Activated CD4-positive, alpha-beta T cell treated with anti-CD3 and anti-CD28 coated beads for 36 hours (primary cell): ENCODE data around the gene GFOD2. TPM values are rescaled to one million over a fixed set of nuclear protein-coding genes. Genes with fewer than 3 reads are reported as not detected.
A peak's percentile ranks its signal among the peaks of the same experiment; 100 is the strongest.

Experiments
- ATAC-seq: fragments of 200-7000 bp; cut with Tn5 transposase; one replicate; pipeline ENCODE4 v1.10.0; 2021; ENCODE audit warnings: mild to moderate bottlenecking, moderate library complexity
- CTCF ChIA-PET: fragments of 350-600 bp; sonication (Branson Sonifier 250); formaldehyde crosslinking; loops from one replicate; lab custom pipeline; 2021; ENCODE audit warnings: antibody characterized with exemption; lab: Charles Lee
- POLR2A ChIA-PET: fragments of 350-600 bp; sonication (Branson Sonifier 250); formaldehyde crosslinking; loops from one replicate; lab custom pipeline; 2021; ENCODE audit warnings: antibody characterized with exemption, inconsistent platforms; lab: Charles Lee
- DNase-seq: peaks from one replicate; pipeline ENCODE4 v3.0.0-alpha.2; 2020
- H3K27ac Mint-ChIP-seq: one replicate; pipeline ENCODE4 v1.8.0; 2021; ENCODE audit warnings: mixed read lengths
- H3K27me3 Mint-ChIP-seq: one replicate; pipeline ENCODE4 v1.8.0; 2021; ENCODE audit warnings: mixed read lengths
- H3K36me3 Mint-ChIP-seq: one replicate; pipeline ENCODE4 v1.8.0; 2021; ENCODE audit warnings: low read depth, mixed read lengths
- H3K4me1 Mint-ChIP-seq: one replicate; pipeline ENCODE4 v1.8.0; 2021; ENCODE audit warnings: mixed read lengths
- H3K4me3 Mint-ChIP-seq: one replicate; pipeline ENCODE4 v1.8.0; 2021; ENCODE audit warnings: mild to moderate bottlenecking, moderate library complexity, mixed read lengths
- H3K9me3 Mint-ChIP-seq: one replicate; pipeline ENCODE4 v1.8.0; 2021; ENCODE audit warnings: low read depth, mixed read lengths
- intact Hi-C, 2 experiments: fragments of 100-400 bp; cut with DNase I in 1 of 2; cut with micrococcal nuclease in 1 of 2; formaldehyde crosslinking; loops; one replicate each; pipeline versions ENCODE4 v1.14.2 to v1.15.1; 2022 to 2024; cut with DNase I, micrococcal nuclease
- total RNA-seq, 2 experiments: library from RNA; stranded (reverse); gene quantifications; one replicate each; pipeline ENCODE4 v1.2.3, GENCODE V29; 2021

Gene GFOD2
- total RNA-seq, 2 experiments from 2014 or later = 8.7 to 11.5 TPM

- Mint-ChIP-seq H3K4me3 (peak overlapping the region; percentile 84), H3K9me3 (no peaks in the 10 kb centered on the region), H3K36me3 (peaks cover 25% of the 10 kb centered on the region), H3K27me3 (no peaks in the 10 kb centered on the region), H3K4me1 (peaks cover 12% of the 10 kb centered on the region), H3K27ac (peak overlapping the region; percentile 90)
- POLR2A ChIA-PET = interaction anchor here (0.8 to 1.8 kb wide), 5 partner anchors 11 to 164 kb away, joined by 3 to 7 read pairs (median 3); partner anchors contain the start of genes ACD and ATP6V0D1
- peak; percentile 41 for DNase-seq
- intact Hi-C loops = loop anchor here in 1 of 2 experiments (1.0 to 2.0 kb wide), 2 partner anchors 13 to 83 kb away; partner anchors contain the start of gene CTCF
- CTCF ChIA-PET = interaction anchor here (0.7 to 6.8 kb wide), 22 partner anchors 15 to 634 kb away, joined by 3 to 86 read pairs (median 4); partner anchors contain the start of genes ACD, C16orf86, CTCF and PARD6A
- ATAC-seq = peak; percentile 25
Measured at GRCh38 chr16:67645397-67646121, 73.6 kb downstream of the GFOD2 start.

- peak overlapping the region; percentile 65 for H3K27ac Mint-ChIP-seq
- H3K4me1 Mint-ChIP-seq = peaks cover 12% of the 10 kb centered on the region
- POLR2A ChIA-PET = interaction anchor here (0.9 kb wide), 1 partner anchor 90 kb away, joined by 3 read pairs; no protein-coding TSS in a partner anchor
- intact Hi-C loops = loop anchor here (1.0 to 2.0 kb wide), 6 partner anchors 15 to 163 kb away; partner anchors contain the start of genes ACD (in 1 of the 2), ATP6V0D1 (in 1 of the 2), CTCF (in 1 of the 2) and PARD6A (in 1 of the 2)
- H3K36me3 Mint-ChIP-seq = peaks cover 15% of the 10 kb centered on the region
- ATAC-seq (no peak), DNase-seq (no peak)
- CTCF ChIA-PET = interaction anchor here (0.6 to 6.8 kb wide), 17 partner anchors 16 to 163 kb away, joined by 3 to 86 read pairs (median 4); partner anchors contain the start of genes ACD, ATP6V0D1, C16orf86 and CTCF
- no peaks in the 10 kb centered on the region for H3K27me3 Mint-ChIP-seq
- no peaks in the 10 kb centered on the region for H3K9me3 Mint-ChIP-seq
- peak overlapping the region; percentile 84 for H3K4me3 Mint-ChIP-seq
Measured at GRCh38 chr16:67644038-67644437, 75.1 kb downstream of the GFOD2 start.

DNA sequence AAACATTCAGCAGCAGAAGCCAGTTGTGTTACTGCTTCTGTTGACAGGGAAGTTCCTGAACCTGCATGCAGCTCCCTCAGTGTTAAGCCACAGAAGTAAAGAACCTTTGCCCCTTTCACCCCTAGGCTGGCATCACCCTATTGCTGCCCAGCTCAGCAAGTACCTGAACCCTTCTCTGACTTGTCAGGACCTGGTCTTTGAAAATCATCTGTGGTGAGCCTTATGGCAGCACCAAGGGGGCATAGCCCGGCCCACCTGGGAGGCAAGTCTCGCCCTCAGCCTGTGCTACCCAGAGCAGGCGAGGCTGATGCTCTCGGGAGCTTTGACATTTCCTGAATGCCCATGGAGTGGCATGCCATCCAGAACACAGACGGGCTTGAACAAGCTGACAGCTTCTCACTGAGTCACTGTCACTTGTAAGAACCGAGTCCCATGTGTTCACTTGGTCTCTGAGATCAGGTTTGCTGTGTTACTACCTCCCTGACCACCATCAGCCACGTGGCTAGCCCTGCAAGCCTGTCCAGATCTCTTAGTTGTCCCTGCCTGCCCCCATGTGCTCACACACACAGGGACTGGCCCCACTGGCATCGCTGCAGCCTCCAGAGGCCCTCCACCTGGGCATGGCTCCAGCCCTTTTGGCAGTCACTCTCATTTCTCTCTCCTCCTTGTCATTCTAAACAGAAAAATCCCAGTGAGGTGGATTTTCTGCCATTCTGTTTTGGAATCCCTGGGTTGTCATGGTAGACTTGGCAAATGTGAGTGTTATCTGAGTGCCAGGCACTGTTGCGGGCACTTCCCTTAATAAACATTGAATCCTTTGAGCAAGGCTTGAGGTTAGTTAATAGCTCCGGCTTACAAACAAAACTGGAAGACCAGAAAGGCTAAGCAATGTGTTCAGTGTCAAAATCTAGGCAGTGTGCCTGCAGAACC, 77.1 kb downstream of the GFOD2 start:
- Mint-ChIP-seq H3K4me3 (no peak overlapping the region), H3K4me1 (peaks cover 12% of the 10 kb centered on the region), H3K36me3 (peaks cover 11% of the 10 kb centered on the region), H3K27ac (no peak overlapping the region), H3K9me3 (no peaks in the 10 kb centered on the region), H3K27me3 (no peaks in the 10 kb centered on the region)
- POLR2A ChIA-PET = no interaction called here
- intact Hi-C loops = loop anchor here in 1 of 2 experiments (2.0 kb wide), 1 partner anchor 23 kb away; no protein-coding TSS in a partner anchor
- no peak for ATAC-seq
- DNase-seq = no peak
- CTCF ChIA-PET = interaction anchor here (0.7 to 6.8 kb wide), 9 partner anchors 18 to 318 kb away, joined by 3 to 86 read pairs (median 7); partner anchors contain the start of genes ACD, C16orf86, CTCF and ENKD1

DNA sequence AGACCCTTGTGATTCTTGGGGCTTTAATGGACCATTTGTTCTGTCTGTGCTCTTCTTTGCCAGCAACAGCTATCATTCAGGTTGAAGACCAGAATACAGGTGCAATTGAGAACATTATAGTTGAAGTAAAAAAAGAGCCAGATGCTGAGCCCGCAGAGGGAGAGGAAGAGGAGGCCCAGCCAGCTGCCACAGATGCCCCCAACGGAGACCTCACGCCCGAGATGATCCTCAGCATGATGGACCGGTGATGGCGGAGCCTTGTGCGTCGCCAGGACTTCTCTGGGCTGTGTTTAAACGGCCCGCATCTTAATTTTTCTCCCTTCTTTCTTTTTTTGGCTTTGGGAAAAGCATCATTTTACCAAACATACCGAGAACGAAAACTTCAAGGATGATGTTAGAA, 81.5 kb downstream of the GFOD2 start:
- ChIA-PET POLR2A (no interaction called here), CTCF (interaction anchor here (0.6 to 2.3 kb wide), 4 partner anchors 81 to 156 kb away, joined by 3 to 16 read pairs (median 4); partner anchors contain the start of gene ATP6V0D1)
- ATAC-seq (no peak), DNase-seq (no peak)
- Mint-ChIP-seq H3K27me3 (no peaks in the 10 kb centered on the region), H3K4me1 (no peaks in the 10 kb centered on the region), H3K36me3 (peaks cover 15% of the 10 kb centered on the region), H3K9me3 (no peaks in the 10 kb centered on the region), H3K4me3 (no peak overlapping the region), H3K27ac (no peak overlapping the region)
- intact Hi-C loops = no loop called here

- intact Hi-C loops = no loop called here
- Mint-ChIP-seq H3K27ac (no peak overlapping the region), H3K4me3 (no peak overlapping the region), H3K27me3 (no peaks in the 10 kb centered on the region), H3K9me3 (no peaks in the 10 kb centered on the region), H3K36me3 (peaks cover 21% of the 10 kb centered on the region), H3K4me1 (no peaks in the 10 kb centered on the region)
- POLR2A ChIA-PET = no interaction called here
- CTCF ChIA-PET = no interaction called here
- DNase-seq (no peak), ATAC-seq (no peak)
Measured at GRCh38 chr16:67636713-67637112, 82.4 kb downstream of the GFOD2 start.

DNA sequence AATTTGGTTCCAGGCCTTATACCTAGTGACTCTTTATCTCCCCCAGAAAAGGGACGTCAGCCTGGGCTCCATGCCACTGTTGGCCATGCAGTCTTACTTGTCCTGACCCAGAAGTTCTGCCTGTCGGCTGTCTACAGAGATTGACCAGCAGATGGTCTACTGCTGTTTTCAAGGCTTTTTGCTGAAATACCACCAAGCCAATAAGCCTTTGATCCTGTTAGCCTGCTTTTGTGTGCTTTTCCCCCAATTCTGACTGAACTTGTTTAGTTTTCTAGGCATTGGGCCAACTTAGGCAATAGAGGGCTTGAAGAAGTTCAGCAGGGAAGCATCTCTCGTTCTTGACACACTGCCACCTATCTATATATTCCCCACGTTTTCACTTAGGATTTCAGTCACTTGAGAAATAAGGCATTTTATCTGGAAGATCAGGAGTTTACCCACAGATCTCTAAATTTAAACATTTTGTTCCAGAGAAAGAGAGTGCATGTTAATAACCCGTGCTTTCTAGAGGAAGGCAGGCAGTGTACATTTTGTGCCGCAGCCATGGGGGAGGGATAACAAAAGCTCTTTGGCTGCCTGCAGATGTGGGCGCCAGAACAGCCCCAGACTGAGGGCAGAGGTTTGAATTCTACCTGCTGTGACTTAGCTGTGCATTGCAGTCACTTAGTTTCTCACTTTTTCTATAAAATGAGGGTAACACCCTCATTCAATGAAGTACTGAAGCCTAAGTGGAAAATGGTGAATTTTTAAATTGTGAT, 86.5 kb downstream of the GFOD2 start:
- Mint-ChIP-seq H3K36me3 (peaks cover 36% of the 10 kb centered on the region), H3K4me3 (no peak overlapping the region), H3K27me3 (no peaks in the 10 kb centered on the region), H3K27ac (no peak overlapping the region), H3K4me1 (no peaks in the 10 kb centered on the region), H3K9me3 (no peaks in the 10 kb centered on the region)
- DNase-seq = no peak
- CTCF ChIA-PET = interaction anchor here (0.7 to 1.5 kb wide), 5 partner anchors 21 to 138 kb away, joined by 3 to 5 read pairs (median 3); no protein-coding TSS in a partner anchor
- intact Hi-C loops = no loop called here
- no peak for ATAC-seq
- POLR2A ChIA-PET = no interaction called here

DNA sequence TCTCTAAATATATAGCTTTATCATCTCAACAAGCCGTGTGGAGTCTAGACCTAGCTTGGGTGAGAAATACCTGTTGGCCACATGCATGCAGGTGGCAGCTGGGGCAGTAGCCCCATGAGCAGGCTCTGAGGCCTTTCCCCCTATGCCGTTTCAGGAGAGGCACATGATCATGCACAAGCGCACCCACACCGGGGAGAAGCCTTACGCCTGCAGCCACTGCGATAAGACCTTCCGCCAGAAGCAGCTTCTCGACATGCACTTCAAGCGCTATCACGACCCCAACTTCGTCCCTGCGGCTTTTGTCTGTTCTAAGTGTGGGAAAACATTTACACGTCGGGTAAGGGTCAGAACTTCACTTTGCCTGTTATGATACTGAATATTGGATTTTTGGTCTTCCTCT, 90.9 kb downstream of the GFOD2 start:
- no peak for DNase-seq
- CTCF ChIA-PET = interaction anchor here (0.8 to 2.9 kb wide), 3 partner anchors 10 to 81 kb away, joined by 3 to 8 read pairs (median 4); no protein-coding TSS in a partner anchor
- intact Hi-C loops = no loop called here
- Mint-ChIP-seq H3K9me3 (no peaks in the 10 kb centered on the region), H3K36me3 (peaks cover 43% of the 10 kb centered on the region), H3K4me1 (no peaks in the 10 kb centered on the region), H3K4me3 (no peak overlapping the region), H3K27ac (no peak overlapping the region), H3K27me3 (no peaks in the 10 kb centered on the region)
- ATAC-seq = no peak
- POLR2A ChIA-PET = interaction anchor here (0.6 to 0.7 kb wide), 2 partner anchors 132 to 352 kb away, joined by 3 read pairs; no protein-coding TSS in a partner anchor

Other genes starting within 250 kb of the GFOD2 start
- 10 to 100 TPM; 16.3 to 17.3 TPM for gene ATP6V0D1, start 238.2 kb downstream of the GFOD2 start, total RNA-seq
- gene AGRP, start 235.8 kb downstream of the GFOD2 start, total RNA-seq = not detected
- gene RIPOR1, start 190.5 kb downstream of the GFOD2 start, total RNA-seq = 10 to 100 TPM; 18.9 to 24.1 TPM
- 10 to 100 TPM; 51.0 to 66.4 TPM for gene CTCF, start 156.8 kb downstream of the GFOD2 start, total RNA-seq
- 100 to 1,000 TPM; 138 to 153 TPM for gene CARMIL2, start 74.2 kb downstream of the GFOD2 start, total RNA-seq
- 10 to 100 TPM; 52.2 to 52.4 TPM for gene ACD, start 59.1 kb downstream of the GFOD2 start, total RNA-seq
- 1 to 10 TPM; 7.8 to 8.7 TPM for gene PARD6A, start 58.4 kb downstream of the GFOD2 start, total RNA-seq
- gene ENKD1, start 52.6 kb downstream of the GFOD2 start, total RNA-seq = 10 to 100 TPM; 11.7 to 12.0 TPM
- gene C16orf86, start 52.5 kb downstream of the GFOD2 start, total RNA-seq = 1 to 10 TPM; 2.4 to 3.0 TPM
- gene RANBP10, start 87.2 kb upstream of the GFOD2 start, total RNA-seq = 10 to 100 TPM; 15.6 to 18.0 TPM
- 1 to 10 TPM in 1 of 2 experiments, under 1 TPM in 1; 0.62 to 1.1 TPM for gene TSNAXIP1, start 87.6 kb upstream of the GFOD2 start, total RNA-seq
- gene THAP11, start 123.0 kb upstream of the GFOD2 start, total RNA-seq = 10 to 100 TPM; 31.8 to 34.5 TPM
- 100 to 1,000 TPM; 156 to 249 TPM for gene NUTF2, start 127.6 kb upstream of the GFOD2 start, total RNA-seq
- gene CENPT, start 128.4 kb upstream of the GFOD2 start, total RNA-seq = 10 to 100 TPM; 34.9 to 48.6 TPM
- gene EDC4, start 153.7 kb upstream of the GFOD2 start, total RNA-seq = 10 to 100 TPM; 92.8 to 96.9 TPM
- gene NRN1L, start 165.6 kb upstream of the GFOD2 start, total RNA-seq = not detected
- 10 to 100 TPM; 11.7 to 11.9 TPM for gene PSKH1, start 173.9 kb upstream of the GFOD2 start, total RNA-seq
- 1 to 10 TPM; 2.5 to 3.5 TPM for gene CTRL, start 212.5 kb upstream of the GFOD2 start, total RNA-seq
- 100 to 1,000 TPM; 123 to 195 TPM for gene PSMB10, start 217.5 kb upstream of the GFOD2 start, total RNA-seq
- gene LCAT, start 224.8 kb upstream of the GFOD2 start, total RNA-seq = 1 to 10 TPM; 9.1 to 9.9 TPM
- gene SLC12A4, start 249.3 kb upstream of the GFOD2 start, total RNA-seq = 10 to 100 TPM; 21.8 to 25.8 TPM